Measurements from ENCODE around the gene VSIG1.

VSIG1 gene

DNA sequence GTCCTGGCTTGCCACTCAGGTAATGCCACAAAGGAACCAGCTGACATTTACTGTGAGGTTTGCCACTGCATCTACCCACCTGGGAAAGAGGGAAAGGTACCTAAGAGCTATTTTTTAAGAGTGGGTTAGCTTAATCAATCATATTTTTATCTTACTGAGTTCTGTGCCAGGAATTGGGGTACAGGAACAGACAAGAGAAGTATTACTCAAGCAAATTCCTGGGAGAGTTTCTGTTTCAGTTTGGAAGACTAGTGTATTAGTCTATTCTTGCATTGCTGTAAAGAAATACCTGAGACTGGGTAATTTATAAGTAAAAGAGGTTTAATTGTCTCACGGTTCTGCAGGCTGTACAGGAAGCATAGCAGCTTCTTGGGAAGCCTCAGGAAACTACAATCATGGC, 23.3 kb downstream of the VSIG1 start:
- no peak for DNase-seq

DNA sequence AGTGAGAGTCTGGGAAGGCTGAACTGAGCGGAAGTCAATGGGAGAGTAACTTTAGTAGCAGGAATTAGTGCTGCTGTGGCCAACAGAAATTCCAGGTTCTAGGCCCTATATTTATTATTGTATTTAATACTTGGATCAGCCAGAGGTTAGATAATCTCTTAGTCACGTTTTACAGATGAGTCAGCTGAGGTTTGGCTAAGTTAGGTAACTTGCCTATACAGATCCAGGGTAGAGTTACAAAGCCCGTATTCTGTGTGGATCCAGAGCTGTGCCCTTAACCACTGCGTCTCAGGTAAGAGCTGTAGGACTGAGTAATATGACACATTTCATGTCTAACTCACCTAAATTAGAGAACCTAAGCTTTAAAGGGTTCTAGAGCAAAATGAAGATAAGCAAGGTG, 26.0 kb downstream of the VSIG1 start:
- DNase-seq, result no peak

DNA sequence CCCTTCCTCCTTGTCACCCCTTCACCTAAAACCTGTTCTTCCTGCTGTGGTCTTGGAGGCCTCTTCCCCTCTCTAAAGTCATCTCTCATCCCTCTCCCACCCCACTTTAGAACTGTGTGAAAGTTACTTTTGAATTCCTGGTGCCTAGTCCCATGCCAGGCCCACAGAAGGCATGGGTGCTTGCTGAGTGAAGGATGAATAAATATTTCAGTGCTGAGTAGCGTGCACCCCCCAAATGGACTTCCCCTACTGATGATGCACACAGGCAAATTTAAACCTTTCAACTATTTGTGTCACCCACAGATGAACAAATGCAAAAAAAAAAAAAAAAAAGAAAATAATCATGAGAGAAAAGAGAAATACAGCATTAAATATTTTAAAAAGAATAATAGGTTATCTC, 26.7 kb downstream of the VSIG1 start:
- no peak for DNase-seq

DNA sequence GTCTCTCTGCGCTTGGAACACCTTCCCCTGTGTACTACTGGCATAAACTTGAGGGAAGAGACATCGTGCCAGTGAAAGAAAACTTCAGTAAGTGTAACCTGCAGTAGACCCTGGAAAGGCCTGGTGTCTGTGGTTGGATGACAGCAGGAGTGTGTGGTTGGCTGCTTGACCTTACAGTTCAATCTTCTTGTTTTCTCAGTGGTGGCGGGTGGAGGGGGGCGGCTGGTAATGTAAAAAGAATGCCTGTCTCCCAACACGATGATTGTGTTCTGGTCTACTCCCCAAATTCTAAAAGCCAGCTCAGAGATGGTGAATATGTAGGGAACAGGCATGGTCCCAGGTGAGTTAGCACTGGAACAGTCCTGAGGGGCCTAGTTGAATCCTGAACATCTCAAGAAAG, 27.9 kb downstream of the VSIG1 start:
- DNase-seq, result no peak

DNA sequence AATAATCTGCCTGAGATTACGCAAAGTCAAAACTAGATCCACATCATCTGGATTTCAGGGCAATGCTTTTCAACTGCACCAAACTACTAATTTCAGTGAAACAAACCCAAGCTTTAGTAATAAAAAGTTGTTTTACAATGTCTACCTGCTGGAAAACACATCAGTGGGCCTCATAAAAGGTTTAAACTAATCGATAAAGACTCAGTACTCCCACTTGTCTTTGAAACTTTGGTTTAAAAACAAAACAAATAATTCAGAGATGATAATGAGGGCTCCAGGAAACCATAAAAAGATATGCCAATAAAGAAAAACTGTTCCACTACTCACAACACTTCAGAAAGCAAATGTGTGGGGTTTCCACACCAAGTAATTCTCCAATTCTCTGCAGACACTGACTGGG, 36.2 kb downstream of the VSIG1 start:
- DNase-seq, result no peak

DNA sequence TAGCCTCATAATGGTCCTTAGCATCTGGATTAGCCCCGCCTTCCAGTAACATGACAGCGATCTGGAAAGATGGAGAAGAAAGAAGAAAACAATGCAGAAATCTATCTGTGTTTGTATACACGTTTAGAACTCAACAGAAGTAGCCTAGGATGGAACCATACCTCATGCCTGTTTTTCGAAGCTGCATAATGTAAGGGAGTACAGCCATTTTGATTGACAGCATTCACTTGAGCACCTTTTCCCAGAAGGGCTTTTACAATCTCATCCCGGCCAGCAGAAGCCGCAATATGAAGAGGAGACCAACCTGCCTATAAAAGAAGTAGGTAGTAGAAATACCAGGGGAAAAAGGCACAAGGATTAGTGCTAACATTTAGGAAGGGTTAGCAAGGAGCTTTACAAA, 42.9 kb downstream of the VSIG1 start:
- no peak for DNase-seq

DNA sequence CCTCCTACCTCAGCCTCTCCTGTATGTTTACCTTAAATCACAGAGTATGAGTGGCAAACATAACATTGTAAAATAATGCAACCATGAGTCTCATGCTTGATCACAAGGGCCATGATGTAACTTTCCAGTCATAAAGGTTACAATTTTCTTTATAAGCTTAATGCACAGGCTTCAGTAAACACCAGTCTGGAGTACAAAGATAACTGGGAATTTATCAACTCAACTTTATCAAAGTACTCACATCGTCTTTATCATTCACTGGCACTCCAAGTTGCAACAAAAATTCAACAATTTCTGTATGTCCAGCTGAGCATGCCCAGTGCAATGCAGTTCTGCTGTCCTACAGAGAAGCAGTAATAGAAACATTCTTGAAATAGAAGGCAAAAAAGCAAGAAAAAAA, 43.6 kb downstream of the VSIG1 start:
- no peak for DNase-seq

DNA sequence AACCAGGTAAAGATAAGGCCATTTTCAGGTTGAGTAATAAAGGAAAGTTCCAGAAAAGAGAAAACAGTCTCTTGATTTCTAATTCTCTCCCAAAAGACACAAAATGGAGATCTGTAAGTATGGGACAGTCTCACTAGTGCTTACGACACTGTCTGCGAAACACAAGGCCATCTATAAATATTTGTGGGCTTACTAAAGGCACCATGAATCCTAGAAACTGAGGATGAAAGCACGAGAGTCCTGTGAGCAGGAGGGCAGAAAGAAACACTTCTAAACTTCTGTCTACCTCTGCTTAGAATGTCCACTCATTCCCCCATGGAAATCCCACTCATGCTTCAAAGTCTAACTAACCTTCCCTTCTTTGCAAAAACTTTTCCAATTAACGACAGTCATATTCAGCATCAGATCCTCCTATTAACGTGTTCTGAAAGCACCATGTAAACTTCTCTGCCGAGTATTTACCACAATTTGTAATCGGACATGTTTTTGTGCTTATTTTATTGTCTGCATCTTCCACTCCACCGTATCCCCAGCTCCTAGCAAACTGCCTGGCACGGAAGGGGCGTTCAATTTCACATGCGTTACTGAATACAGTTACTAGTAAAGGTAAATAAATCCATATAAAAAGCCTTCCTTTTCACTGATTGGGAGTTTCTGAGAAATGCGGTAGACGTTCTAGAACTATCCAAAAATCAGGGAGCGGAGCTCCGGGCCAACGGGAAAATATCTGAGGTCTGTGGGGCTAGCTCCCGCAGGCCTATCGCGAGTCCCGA, 45.8 kb downstream of the VSIG1 start:
- DNase-seq, result no peak

DNA sequence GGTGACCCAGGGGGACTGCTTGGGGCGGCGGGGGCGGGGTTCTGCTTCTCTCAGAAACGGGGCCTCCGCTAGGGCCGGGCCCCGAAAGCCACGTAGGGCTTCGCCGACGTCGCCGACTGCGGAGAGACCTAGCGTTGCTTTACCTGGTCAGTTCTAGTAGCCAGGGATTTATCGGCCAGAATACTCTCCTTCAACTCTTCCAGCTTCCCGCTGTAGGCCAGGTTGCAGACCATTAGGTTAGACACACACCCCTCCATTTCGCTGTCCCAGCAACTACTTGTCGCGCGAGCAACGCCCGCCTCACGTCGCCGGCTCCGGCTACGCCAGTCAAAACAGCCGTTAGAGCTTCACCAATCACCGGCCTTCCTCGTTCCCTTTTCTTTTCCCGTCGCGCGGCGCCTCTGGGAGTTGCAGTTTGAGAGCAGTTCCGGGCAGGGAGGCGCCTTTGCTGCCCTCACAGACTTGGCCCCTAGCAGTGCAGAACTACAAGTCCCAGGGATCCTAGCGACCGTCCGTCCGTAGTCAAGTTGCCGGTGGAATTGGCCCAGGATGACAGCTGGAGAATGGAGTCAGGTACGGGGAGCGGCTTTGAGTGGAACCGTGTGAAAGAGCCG, 46.5 kb downstream of the VSIG1 start, which contains the start of the genes ATG4A and PSMD10:
Gene ATG4A, plus strand, starts transcription at position 515 of the 614 bp plus-strand sequence. Its CDS starts 49 bp downstream, at position 564.
Gene PSMD10, minus strand, starts transcription at position 279 of the 614 bp plus-strand sequence. Its CDS starts 22 bp downstream, at position 257.
- DNase-seq, result peak; percentile 78 to 93

DNA sequence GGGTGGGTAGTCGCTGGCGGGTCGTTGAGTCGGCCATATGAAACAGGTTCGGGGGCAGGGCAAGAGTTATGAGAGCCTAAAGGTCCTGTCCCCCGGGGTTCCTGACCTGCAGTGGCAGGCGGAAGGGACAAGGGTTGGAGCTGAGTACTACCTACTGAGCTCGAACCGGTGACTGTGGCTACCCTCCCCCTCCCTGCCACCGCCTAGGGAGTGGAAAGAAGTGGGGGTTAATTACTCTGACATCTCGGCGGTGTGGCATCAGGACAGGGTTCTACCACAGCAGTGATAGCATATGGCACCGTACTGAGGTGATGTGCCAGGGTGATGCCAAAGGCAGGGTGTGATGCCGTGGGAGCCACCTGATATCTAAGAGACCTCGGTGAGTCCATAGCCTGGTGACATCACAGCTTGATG, 47.0 kb downstream of the VSIG1 start:
- DNase-seq, result no peak

DNA sequence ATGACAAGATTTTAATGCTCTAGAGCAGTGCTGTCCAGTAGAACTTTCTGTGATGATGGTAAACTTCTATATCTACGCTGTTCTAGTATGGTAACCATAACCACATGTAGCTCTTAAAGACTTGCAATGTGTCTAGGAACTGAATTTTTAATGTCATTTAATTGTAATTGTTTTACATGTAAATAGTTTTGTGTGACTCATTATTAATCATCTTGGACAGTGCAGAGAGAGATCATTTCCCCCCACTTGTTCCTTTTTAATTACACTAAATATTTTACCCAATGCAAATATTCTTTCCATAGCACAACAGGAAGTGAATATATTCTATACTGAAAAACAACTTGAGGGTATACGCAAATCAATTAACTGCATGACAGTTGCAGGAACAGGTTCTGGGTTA, 52.5 kb downstream of the VSIG1 start:
- DNase-seq, result no peak

DNA sequence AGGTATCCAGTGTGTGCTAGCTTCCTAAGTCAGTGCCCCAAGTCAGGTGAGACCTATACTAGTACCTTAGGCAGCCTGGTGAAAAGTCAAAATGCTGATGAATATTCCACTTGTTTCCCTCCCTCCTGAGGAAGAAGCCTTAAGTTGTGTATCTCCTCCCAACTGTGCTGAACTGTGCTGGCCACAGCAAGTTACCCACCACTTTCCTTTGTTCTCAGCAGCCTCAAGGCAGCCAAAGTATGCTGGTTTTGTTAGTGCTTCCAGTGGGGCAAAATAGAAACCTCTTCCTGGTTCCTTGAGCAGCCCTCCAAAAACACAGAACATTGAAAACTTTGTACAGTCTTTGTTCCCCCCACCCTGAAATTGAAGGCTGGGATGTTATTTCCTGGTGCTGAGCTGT, 60.6 kb downstream of the VSIG1 start:
- no peak for DNase-seq

DNA sequence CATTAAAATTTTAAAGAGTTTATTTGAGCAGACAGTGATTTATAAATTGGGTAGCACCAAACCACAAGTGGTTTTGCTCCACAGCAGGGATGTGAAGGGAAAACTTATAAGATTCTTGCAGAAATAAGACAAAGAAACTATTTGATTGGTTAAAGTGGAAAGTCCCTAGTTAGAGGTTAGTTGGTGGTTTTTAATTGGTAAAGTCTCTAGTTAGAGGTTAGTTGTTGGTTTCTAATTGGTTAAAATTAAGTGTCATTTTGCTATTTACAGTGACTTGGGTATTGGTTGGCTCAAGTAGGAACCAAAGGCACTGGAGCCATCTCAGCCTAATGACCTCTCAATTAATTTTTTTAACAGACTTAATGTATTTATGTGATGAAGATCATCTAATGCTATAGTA, 69.7 kb downstream of the VSIG1 start:
- no peak for DNase-seq

DNA sequence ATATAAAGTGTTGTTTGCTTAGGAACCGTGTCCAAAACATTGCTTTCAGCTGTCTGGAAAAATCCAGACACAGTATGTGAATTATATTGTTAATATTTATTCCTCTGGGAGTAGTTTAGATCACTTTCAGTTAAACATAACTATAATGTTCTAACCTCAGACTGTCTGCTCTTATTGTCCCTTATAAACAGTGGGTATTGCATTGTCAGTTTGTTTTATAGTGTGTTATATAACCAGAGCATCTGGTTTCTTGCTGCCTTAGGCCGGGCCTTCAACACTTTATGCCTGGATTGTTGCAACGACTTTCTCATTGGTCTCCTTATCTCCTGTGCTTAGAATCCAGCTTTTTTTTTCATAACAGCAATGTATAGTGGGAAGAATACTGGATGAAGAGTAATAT, 73.1 kb downstream of the VSIG1 start:
- no peak for DNase-seq

DNA sequence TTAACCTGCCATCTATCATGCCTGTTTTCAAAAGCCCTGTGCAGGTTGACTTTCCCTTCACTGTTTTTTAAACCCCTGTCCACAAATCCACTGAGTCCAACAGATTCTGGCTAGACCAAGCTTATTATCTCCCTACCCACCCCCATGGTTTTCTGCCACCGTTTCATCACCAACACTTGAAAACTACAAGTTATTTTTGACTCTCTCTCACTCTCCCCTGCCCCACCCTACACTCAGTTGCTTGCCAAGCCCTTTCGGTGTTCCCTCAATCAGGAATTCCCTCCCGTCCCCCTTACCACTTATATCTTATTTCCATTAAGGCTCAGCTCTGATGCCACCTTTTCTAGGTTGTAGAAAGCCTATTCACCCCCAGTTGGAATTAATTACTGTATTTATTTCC, 76.4 kb downstream of the VSIG1 start:
- DNase-seq, result no peak

DNA sequence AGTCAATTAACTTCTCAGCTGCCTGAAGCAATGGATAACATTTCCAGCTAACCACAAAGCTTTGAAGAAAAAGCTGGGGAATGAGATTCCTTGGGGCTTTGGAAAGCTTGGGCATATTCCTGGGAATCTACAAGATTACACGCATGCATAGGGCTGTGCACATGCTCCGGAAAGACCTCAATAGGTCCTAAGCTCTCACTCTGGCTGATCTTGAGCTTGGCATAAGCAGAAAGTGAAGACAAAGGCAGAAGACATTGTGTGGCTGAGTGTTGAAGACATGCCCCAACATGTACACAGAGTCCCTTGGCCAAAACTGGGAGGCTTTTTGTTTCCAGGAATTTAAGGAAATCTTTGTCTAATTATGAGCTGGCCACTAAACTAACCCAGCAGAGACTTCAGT, 77.9 kb downstream of the VSIG1 start:
- DNase-seq, result no peak

DNA sequence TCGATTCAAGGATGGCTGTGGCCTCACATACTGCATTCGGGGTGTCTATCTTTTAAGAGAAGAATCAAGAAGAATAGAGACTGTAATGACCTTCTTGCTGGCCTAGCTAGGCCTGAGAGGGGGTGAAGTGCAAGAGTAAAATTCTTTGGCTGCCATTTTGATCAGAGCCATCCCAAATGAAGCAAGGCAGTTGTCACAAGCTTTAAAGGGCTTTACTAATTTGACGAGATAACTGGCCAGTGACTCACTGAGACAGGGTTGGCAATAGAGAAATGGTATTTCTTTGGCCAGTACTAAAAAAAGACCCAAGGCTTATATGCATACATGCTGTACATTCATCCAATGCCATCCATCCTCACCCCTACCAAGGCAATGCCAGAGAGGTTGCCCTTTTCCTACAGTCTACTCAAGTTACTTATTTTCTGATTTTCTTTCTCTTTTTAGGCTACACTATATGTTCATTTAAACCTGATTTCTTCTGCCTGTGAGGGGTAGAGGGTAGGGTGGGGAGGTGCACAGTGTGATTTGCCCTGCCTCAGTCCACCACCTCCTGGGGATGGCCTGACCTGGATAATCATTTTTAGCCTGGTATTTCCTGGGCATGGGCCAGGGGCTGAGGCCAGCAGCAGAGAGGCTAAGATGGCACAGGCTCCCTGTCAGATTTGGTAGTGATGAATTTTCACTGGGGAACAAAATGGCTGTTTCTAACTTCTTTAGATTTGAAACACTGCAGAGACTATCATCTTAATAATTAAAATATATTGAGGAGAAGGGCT, 78.9 kb downstream of the VSIG1 start:
- DNase-seq, result no peak

DNA sequence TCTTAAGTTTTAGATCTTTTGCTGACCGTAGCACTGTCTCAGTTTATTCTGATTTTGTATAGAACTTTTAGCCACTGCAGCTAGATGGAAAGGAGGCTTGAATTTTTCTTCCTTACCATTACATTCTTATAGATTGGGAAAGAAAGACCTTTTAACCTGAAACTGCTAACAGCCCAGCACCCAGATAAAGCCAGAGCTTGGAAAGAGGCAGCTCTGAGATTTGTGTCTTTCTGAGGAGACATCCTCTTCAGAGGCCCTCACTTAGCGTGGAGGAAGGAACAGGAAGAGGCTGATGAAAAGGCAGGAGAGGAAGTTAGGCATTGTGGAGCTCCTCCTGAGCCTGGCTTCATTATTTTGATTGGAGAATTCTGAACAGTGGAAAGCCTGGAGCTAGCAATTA, 81.8 kb downstream of the VSIG1 start:
- DNase-seq, result no peak

DNA sequence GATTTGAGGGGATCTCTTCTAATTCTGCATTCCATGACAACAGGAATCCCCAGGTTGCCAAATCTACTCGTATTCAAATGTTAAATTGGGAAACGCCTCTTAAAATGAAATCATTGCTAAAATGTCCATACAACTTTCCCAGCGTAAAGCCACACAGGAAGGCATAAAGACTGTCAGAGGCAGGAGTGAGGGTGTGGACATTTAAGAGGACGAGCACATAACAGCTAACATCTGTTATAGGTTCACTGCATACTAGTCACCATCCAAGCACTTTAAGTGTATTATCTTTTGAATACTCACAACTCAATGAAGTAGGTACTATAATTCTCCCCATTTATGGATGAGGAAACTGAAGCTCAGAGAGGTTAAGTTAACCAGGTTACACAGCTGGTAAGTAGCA, 82.3 kb downstream of the VSIG1 start:
- no peak for DNase-seq

Measured in bone marrow (tissue), 2 donors.